Neural cell (in vitro differentiated cells): ENCODE measurements around the gene ANKRD13C.

Experiments used
- EP300 ChIP-seq: fragments of 450-650 bp; conservative IDR thresholded peaks from 2 replicates; pipeline ENCODE4 v1.6.1; 2014; ENCODE audit warnings: antibody characterized with exemption, mild to moderate bottlenecking, moderate library complexity; ENCODE audit not compliant: poor library complexity, severe bottlenecking
- EZH2 ChIP-seq: fragments of 200-600, 300-800 bp; shearing (Covaris generic), sonication (generic); IDR thresholded peaks from 2 replicates; pipeline ENCODE4 v1.6.1; 2014; ENCODE audit warnings: antibody characterized with exemption, low read length, borderline replicate concordance, mild to moderate bottlenecking; ENCODE audit not compliant: insufficient read depth, poor library complexity, severe bottlenecking
- MXI1 ChIP-seq: fragments of 450-650 bp; conservative IDR thresholded peaks from 2 replicates; pipeline ENCODE4 v1.6.1; 2014; ENCODE audit warnings: antibody characterized with exemption, mild to moderate bottlenecking; ENCODE audit not compliant: poor library complexity, severe bottlenecking
- POLR2AphosphoS5 ChIP-seq: IDR thresholded peaks from 2 replicates; pipeline ENCODE4 v1.6.1; 2012
- RAD21 ChIP-seq: fragments of 450-650 bp; conservative IDR thresholded peaks from 2 replicates; pipeline ENCODE4 v1.6.1; 2014; ENCODE audit warnings: antibody characterized with exemption, mild to moderate bottlenecking, moderate library complexity
- SMC3 ChIP-seq: fragments of 450-650 bp; conservative IDR thresholded peaks from 2 replicates; pipeline ENCODE4 v1.6.1; 2014; ENCODE audit warnings: antibody characterized with exemption, mild to moderate bottlenecking, moderate library complexity; ENCODE audit not compliant: poor library complexity
- TAF1 ChIP-seq: IDR thresholded peaks from 2 replicates; pipeline ENCODE4 v1.6.1; 2012; ENCODE audit warnings: low read depth
- TF ChIP-seq, protein P1 (sequence below): fragments of 450-650 bp; IDR thresholded peaks from 2 replicates; pipeline ENCODE4 v1.5.1; 2014; ENCODE audit warnings: antibody characterized with exemption, mild to moderate bottlenecking, moderate library complexity; ENCODE audit not compliant: poor library complexity, severe bottlenecking
- TF ChIP-seq, protein P2 (sequence below): IDR thresholded peaks from 2 replicates; pipeline ENCODE4 v1.6.1; 2012; ENCODE audit warnings: borderline replicate concordance

DNA sequence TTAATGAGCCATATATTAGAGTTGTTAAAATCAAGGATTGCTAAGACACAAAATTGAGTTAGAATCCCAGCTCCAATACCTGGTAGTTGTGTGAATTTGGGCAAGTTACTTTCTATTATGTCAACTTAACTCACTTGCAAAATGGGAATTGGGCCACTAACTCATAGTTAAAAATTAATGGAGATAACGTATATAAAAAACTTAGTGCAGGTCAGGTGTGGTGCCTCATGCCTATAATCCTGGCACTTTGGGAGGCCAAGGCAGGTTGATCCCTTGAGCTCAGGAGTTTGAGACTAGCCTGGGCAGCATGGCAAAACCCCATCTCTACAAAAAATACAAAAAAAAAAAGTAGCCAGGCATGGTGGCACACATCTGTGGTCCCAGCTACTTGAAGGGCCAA, 75.8 kb downstream of the ANKRD13C start:
- no peak for TF ChIP-seq TAF1
- TF ChIP-seq, protein P1, sequence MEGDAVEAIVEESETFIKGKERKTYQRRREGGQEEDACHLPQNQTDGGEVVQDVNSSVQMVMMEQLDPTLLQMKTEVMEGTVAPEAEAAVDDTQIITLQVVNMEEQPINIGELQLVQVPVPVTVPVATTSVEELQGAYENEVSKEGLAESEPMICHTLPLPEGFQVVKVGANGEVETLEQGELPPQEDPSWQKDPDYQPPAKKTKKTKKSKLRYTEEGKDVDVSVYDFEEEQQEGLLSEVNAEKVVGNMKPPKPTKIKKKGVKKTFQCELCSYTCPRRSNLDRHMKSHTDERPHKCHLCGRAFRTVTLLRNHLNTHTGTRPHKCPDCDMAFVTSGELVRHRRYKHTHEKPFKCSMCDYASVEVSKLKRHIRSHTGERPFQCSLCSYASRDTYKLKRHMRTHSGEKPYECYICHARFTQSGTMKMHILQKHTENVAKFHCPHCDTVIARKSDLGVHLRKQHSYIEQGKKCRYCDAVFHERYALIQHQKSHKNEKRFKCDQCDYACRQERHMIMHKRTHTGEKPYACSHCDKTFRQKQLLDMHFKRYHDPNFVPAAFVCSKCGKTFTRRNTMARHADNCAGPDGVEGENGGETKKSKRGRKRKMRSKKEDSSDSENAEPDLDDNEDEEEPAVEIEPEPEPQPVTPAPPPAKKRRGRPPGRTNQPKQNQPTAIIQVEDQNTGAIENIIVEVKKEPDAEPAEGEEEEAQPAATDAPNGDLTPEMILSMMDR, result no peak
- TF ChIP-seq EZH2, result no peak
- TF ChIP-seq EP300, result no peak
- TF ChIP-seq POLR2AphosphoS5, result no peak
- TF ChIP-seq, protein P2, sequence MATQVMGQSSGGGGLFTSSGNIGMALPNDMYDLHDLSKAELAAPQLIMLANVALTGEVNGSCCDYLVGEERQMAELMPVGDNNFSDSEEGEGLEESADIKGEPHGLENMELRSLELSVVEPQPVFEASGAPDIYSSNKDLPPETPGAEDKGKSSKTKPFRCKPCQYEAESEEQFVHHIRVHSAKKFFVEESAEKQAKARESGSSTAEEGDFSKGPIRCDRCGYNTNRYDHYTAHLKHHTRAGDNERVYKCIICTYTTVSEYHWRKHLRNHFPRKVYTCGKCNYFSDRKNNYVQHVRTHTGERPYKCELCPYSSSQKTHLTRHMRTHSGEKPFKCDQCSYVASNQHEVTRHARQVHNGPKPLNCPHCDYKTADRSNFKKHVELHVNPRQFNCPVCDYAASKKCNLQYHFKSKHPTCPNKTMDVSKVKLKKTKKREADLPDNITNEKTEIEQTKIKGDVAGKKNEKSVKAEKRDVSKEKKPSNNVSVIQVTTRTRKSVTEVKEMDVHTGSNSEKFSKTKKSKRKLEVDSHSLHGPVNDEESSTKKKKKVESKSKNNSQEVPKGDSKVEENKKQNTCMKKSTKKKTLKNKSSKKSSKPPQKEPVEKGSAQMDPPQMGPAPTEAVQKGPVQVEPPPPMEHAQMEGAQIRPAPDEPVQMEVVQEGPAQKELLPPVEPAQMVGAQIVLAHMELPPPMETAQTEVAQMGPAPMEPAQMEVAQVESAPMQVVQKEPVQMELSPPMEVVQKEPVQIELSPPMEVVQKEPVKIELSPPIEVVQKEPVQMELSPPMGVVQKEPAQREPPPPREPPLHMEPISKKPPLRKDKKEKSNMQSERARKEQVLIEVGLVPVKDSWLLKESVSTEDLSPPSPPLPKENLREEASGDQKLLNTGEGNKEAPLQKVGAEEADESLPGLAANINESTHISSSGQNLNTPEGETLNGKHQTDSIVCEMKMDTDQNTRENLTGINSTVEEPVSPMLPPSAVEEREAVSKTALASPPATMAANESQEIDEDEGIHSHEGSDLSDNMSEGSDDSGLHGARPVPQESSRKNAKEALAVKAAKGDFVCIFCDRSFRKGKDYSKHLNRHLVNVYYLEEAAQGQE, result no peak
- no peak for TF ChIP-seq SMC3
- TF ChIP-seq MXI1, result no peak
- TF ChIP-seq RAD21, result no peak
